Ectodermal cell (in vitro differentiated cells): ENCODE data around the gene ICA1.

Experiments
- H3K27ac ChIP-seq: 2 replicates; pipeline ENCODE4 v1.7.0; 2013; ENCODE audit warnings: mild to moderate bottlenecking, low read depth, low read length; ENCODE audit not compliant: insufficient read depth, poor library complexity, severe bottlenecking
- H3K27me3 ChIP-seq: 2 replicates; pipeline ENCODE4 v1.7.0; 2013; ENCODE audit warnings: mild to moderate bottlenecking, low read length; ENCODE audit not compliant: insufficient read depth, control insufficient read depth, poor library complexity, severe bottlenecking
- H3K36me3 ChIP-seq: one replicate; pipeline ENCODE4 v1.7.0; 2013; ENCODE audit warnings: low read length; ENCODE audit not compliant: control insufficient read depth, insufficient read depth
- H3K4me1 ChIP-seq: one replicate; pipeline ENCODE4 v1.7.0; 2013; ENCODE audit warnings: low read length; ENCODE audit not compliant: control insufficient read depth, insufficient read depth
- H3K4me3 ChIP-seq: 2 replicates; pipeline ENCODE4 v1.7.0; 2013; ENCODE audit warnings: low read depth, low read length, control low read depth; ENCODE audit not compliant: insufficient read depth
- H3K9me3 ChIP-seq: 2 replicates; pipeline ENCODE4 v1.7.0; 2013; ENCODE audit warnings: mild to moderate bottlenecking, low read length, moderate library complexity; ENCODE audit not compliant: control insufficient read depth
- WGBS, 2 experiments: methylation state at CpG; one replicate each; pipeline ENCODE4 v1.1.7; 2013; ENCODE audit warnings: missing lambda C conversion rate in 2 of 2; 5-methylcytosine and 5-hydroxymethylcytosine counted together

ICA1 gene

DNA sequence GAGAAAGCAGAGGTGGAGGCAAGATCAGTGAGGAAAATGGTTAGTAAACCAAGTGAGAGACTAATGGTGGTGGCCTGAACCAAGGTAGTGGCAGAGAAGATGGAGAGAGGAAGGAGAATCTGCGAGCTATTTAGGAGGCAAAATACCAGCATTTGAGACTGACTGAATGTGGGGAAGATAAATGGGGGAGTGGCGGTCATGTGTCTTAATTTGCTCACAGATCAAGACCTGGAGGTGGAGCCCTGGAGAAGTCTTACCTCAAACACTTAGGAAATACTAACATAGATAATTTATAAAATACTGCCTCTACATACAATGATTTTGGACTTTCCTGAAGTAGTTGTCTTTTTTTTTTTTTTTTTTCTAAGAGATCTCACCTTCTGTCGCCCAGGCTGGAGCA lies 34.7 kb downstream of the ICA1 start:
- no peaks in the 10 kb centered on the region for H3K9me3 ChIP-seq
- no peak overlapping the region for H3K27ac ChIP-seq
- peaks cover 2% of the 10 kb centered on the region for H3K4me1 ChIP-seq
- no peaks in the 10 kb centered on the region for H3K27me3 ChIP-seq
- WGBS, 2 experiments: 91 to 98% methylated on average over 2 to 3 of the region's 3 CpGs
- no peak overlapping the region for H3K4me3 ChIP-seq
- H3K36me3 ChIP-seq: no peaks in the 10 kb centered on the region

DNA sequence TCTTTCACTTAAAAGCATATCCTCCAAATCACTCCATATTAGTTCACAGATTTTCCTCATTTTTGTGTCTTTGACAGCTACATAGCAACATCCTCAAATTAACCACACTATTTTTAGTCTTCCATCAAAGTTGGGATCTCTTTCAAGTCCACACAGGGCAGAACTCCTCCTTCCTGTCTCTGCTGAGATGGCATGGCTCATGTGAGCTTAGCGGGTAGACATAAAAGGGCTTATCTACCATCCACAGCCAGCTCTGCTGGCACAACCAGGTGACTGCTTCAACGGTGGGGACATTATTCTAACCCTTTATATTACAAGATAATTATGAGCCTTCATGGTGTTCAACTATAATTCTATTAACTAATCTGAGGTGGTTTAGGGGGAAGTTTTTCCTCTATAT lies 35.5 kb downstream of the ICA1 start:
- peaks cover 6% of the 10 kb centered on the region for H3K4me1 ChIP-seq
- H3K36me3 ChIP-seq: no peaks in the 10 kb centered on the region
- H3K27ac ChIP-seq: no peak overlapping the region
- no peaks in the 10 kb centered on the region for H3K9me3 ChIP-seq
- no peak overlapping the region for H3K4me3 ChIP-seq
- WGBS, 2 experiments: 90 to 96% methylated on average over 1 of the region's 2 CpGs
- no peaks in the 10 kb centered on the region for H3K27me3 ChIP-seq

DNA sequence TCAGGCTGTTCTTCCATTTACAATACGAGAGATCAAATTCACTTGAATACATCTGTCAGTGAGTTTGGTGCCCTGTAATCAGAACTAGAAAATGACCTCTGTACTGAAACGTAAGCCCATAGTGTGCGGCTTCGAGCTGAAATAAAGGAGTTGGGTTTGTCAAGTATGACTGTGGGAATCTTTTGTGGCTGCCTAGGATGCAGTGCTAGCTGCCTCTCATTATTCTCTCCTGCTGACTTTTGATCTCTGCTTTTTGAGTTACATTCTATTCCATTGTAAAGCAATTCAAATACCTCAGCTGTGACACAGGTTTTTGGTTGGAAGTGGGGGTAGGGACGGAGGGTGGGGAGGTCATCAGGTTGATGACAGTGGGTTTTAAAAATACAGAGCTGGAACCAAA lies 40.4 kb downstream of the ICA1 start:
- peak overlapping the region; percentile 83 for H3K27ac ChIP-seq
- 27 to 30% methylated on average over 5 of the region's 5 CpGs for WGBS, 2 experiments
- no peaks in the 10 kb centered on the region for H3K9me3 ChIP-seq
- H3K4me3 ChIP-seq: no peak overlapping the region
- no peaks in the 10 kb centered on the region for H3K27me3 ChIP-seq
- peaks cover 10% of the 10 kb centered on the region for H3K4me1 ChIP-seq
- H3K36me3 ChIP-seq: no peaks in the 10 kb centered on the region

DNA sequence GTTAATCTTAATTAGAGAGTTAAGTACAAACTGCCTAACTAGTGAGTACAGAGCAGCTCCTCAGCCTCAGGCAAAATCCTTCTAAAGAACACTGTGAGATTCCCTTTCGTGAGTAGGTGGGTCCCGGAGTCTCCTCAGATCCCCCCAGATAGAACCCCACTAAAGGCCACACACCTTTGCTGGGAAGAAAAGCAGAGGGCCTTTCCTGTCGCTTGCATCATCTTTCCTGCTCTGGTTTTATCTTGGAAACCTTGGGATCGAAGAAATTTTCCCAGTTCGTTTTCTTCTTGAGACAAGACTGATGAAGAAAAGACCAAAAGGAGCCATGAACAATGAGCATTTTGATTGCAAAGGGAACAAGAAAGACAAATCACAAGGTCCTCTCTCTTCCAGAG lies 40.9 kb downstream of the ICA1 start:
- Histone ChIP-seq H3K27me3 (no peaks in the 10 kb centered on the region), H3K36me3 (no peaks in the 10 kb centered on the region), H3K4me3 (no peak overlapping the region), H3K9me3 (no peaks in the 10 kb centered on the region), H3K4me1 (peaks cover 10% of the 10 kb centered on the region), H3K27ac (peak overlapping the region; percentile 83)
- 67 to 70% methylated on average over 5 of the region's 5 CpGs for WGBS, 2 experiments

DNA sequence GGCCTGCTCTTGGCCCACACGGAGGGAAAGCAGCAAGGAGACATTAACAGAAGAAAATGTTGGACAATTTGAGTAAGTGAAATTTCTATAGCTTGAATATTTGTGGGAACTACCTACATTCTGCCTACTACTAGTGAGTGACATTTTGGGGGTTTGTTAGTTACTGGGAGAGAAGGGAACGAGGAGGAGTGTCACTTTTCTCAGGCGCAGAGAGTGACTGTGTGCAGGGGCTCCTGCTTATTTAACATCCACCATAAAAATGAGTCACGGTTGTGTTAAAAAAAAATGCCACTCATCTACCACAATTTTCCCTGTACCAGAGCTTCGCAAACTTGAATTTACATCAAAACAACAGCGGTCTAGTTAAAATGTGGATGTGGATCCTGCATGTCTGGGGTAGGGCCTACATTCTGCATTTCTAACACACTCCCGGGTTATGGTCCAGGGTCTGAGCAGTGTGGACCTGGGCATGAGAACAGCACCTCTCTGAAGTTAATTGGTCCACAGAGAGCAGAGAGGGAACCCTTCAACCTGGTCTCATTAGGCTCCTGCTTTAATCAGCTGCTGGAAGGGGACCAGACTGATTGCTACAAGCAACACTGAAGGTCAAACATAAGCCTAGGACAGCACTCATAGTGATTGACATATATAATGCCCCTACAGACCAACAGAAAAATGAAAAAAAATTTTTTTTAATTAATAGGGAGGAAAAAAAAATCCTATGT lies 41.4 kb downstream of the ICA1 start:
- no peak overlapping the region for H3K4me3 ChIP-seq
- peak overlapping the region; percentile 26 for H3K27ac ChIP-seq
- H3K4me1 ChIP-seq: peaks cover 10% of the 10 kb centered on the region
- H3K36me3 ChIP-seq: no peaks in the 10 kb centered on the region
- H3K27me3 ChIP-seq: no peaks in the 10 kb centered on the region
- 82 to 83% methylated on average over 7 of the region's 7 CpGs for WGBS, 2 experiments
- no peaks in the 10 kb centered on the region for H3K9me3 ChIP-seq

DNA sequence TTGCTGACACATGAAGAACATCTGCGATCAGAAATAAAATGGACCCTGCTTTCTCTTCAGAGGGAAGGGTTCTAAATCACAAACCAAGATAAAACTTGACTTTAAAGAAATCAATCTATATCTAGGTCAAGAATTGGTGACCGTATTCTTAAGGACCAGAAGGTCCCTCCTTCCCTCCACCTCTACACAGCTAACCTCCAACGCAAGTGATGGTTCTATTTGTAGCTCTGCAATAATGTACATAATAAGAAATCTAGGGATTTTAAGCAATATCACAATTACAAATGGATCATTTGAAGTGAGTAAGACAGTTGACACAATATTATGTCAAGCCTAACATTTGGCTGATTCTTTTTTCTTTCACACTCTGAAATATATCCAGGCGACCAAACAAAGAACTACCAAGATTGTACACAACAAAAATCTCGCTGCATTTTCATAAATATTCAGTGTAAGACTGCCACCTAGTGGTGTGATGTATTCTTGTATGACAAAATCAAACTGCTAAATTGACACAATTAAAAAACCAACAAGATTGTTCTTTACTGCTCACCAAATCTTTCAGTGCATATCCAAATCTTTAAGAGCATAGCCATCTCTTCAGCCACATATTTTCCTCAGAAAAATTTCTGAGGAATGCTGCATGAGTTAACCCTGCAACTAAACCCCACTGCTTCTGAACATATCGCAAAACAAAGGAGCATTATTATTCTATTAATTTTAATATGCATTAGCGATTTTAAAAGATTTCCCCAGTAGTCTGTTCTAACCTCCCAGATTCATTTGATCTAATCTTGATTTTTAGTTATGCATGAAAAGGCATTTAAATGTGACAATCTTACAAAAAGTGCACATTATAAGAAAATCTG lies 44.5 kb downstream of the ICA1 start:
- Histone ChIP-seq H3K4me1 (peaks cover 10% of the 10 kb centered on the region), H3K27ac (no peak overlapping the region), H3K4me3 (no peak overlapping the region), H3K36me3 (no peaks in the 10 kb centered on the region), H3K27me3 (no peaks in the 10 kb centered on the region), H3K9me3 (no peaks in the 10 kb centered on the region)
- 72 to 83% methylated on average over 4 to 6 of the region's 7 CpGs for WGBS, 2 experiments

DNA sequence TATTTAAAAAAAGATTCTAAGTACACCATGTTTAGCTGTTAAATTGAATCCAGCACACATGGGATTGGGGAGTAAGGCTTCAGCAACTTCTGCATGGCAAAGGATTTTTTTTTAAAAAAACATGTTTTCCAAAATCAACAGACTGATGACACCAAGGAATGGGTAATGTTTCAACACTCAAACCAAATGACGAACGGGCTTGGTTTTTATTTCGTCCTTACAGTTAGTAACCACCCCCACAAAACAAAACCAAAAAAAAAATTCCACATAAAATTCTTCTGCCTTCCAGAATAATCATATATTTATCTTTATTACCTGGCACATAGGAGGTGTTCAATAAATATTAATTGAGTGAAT lies 45.7 kb downstream of the ICA1 start:
- Histone ChIP-seq H3K4me3 (no peak overlapping the region), H3K36me3 (no peaks in the 10 kb centered on the region), H3K27ac (no peak overlapping the region), H3K4me1 (peaks cover 3% of the 10 kb centered on the region), H3K27me3 (no peaks in the 10 kb centered on the region), H3K9me3 (no peaks in the 10 kb centered on the region)
- 94 to 97% methylated on average over 3 of the region's 3 CpGs for WGBS, 2 experiments

DNA sequence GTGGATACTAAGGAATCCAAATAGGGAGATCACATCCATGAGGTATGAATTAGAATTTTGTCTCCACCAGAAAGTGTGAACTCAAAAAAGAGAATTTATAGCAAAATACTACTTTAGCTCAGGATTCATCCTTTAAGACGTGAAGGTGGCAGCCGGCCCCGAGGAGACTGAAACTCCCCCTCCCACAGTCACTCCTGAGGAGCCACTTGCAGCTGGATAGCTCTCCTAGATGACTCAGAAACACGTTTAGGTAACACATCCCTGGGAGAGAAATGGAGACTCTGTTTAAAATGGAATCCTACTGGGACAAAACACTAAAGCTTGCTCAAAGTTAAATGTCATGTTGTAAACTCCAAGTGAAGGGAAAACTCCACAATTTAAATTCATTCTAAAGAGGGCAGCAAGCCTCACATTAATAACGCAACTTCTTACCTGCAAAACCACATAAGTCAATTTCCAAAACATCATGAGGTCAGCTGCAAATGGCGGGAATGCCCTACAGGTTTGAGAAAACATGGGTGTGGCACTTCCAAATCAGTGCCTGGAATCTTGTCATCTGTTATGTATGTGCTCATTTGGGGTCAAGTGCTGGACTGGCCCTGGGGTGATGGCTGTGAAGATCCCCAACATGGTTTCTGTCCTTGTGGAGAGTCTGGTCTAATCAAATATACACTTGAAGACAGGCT lies 46.2 kb downstream of the ICA1 start:
- Histone ChIP-seq H3K4me3 (no peak overlapping the region), H3K9me3 (no peaks in the 10 kb centered on the region), H3K27me3 (no peaks in the 10 kb centered on the region), H3K27ac (no peak overlapping the region), H3K36me3 (no peaks in the 10 kb centered on the region), H3K4me1 (peaks cover 3% of the 10 kb centered on the region)
- 77 to 81% methylated on average over 6 of the region's 6 CpGs for WGBS, 2 experiments

DNA sequence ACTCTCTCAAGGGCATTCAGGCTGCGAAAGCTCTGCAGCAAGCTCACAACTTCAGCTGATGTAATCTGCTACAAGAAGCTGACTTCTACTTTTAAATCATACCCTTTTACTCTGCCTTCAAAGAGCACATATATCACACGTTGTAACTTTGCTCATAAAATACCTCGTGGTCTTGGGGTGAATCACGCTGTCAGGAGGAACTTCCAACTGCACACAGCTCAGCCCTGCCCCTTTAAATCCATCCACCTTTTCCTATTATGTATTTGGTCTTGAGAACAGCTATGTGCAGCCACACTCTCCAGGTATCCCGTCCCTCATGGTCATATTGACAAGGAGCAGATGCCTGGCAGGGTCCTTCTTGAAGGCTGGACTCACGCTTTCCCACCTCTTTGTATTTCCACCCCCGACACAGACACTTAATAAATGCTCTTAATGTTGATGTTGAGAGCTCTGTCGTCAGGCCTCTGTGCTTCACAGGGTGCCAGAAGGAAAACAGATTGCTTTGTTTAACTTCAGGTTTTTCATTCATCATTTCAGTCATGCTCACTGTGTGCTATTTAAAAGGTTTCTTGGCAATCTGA lies 47.6 kb downstream of the ICA1 start:
- Histone ChIP-seq H3K27ac (no peak overlapping the region), H3K4me1 (peaks cover 3% of the 10 kb centered on the region)
- 71 to 76% methylated on average over 7 to 8 of the region's 8 CpGs for WGBS, 2 experiments

DNA sequence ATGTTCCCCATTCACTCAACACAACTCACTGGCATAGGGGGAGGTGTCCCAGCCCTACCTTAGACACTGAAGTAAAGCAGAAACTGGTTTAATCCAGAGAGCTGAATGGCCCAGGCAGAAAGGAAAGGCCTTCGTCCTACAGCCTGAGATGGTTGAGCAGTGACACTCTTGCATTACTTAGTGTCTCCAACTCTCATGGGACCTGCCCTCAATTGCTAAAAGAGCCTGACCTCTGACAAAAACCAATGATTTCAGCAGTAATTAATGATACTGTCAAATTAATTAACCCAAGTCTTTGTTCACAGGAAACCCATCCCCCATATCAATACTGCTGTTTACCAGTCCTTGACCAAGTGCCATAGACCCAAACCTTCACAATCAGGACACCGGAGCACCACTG lies 48.6 kb downstream of the ICA1 start:
- 94 to 98% methylated on average over 2 of the region's 2 CpGs for WGBS, 2 experiments
- H3K9me3 ChIP-seq: no peaks in the 10 kb centered on the region
- H3K4me3 ChIP-seq: no peak overlapping the region
- H3K27ac ChIP-seq: no peak overlapping the region
- peaks cover 3% of the 10 kb centered on the region for H3K4me1 ChIP-seq
- no peaks in the 10 kb centered on the region for H3K27me3 ChIP-seq
- no peaks in the 10 kb centered on the region for H3K36me3 ChIP-seq

More for the DNA sequence above, 47.6 kb downstream of the ICA1 start:
- H3K9me3 ChIP-seq: no peaks in the 10 kb centered on the region
- H3K27me3 ChIP-seq: no peaks in the 10 kb centered on the region
- no peaks in the 10 kb centered on the region for H3K36me3 ChIP-seq
- H3K4me3 ChIP-seq: no peak overlapping the region
